Ovary (tissue), 9 donors: ENCODE results near the gene ID3. TPM values are rescaled to one million over a fixed set of nuclear protein-coding genes. Genes with fewer than 3 reads are reported as not detected.

Experiments used
- DNase-seq, 5 donors: peaks; one replicate each; pipeline ENCODE4 v3.0.0-alpha.2; 2019 to 2020
- H3K27ac ChIP-seq, 2 donors: fragments of 200-600 bp; one replicate each; pipeline versions ENCODE4 v1.5.1 to v1.8.0; 2019 to 2022
- H3K27me3 ChIP-seq: fragments of 200-600 bp; one replicate; pipeline ENCODE4 v1.8.0; 2022
- H3K36me3 ChIP-seq: fragments of 200-600 bp; sonication (generic); one replicate; pipeline ENCODE4 v1.5.1; 2019
- H3K4me1 ChIP-seq: one replicate; pipeline ENCODE4 v1.8.1; 2013; ENCODE audit warnings: mild to moderate bottlenecking, moderate library complexity; ENCODE audit not compliant: insufficient read depth
- H3K4me3 ChIP-seq: fragments of 200-600 bp; sonication (generic); one replicate; pipeline ENCODE4 v1.5.1; 2017
- H3K9me3 ChIP-seq, 2 donors: fragments of 200-600 bp in 1 of 2; sonication (generic) in 1 of 2; one replicate each; pipeline versions ENCODE4 v1.5.1 to v1.8.1; 2013 to 2019; ENCODE audit warnings: mild to moderate bottlenecking in 1 of 2, moderate library complexity in 1 of 2
- CTCF ChIP-seq, 3 donors: fragments of 450-650 bp in 2 of 3; fragments of 200-600 bp in 1 of 3; IDR thresholded peaks; one replicate each; pipeline versions ENCODE4 v1.5.1 to v1.8.0; 2016 to 2022; ENCODE audit warnings: antibody characterized with exemption in 3 of 3, mild to moderate bottlenecking in 1 of 3
- EP300 ChIP-seq: sonication (generic); formaldehyde crosslinking; IDR thresholded peaks from one replicate; pipeline ENCODE4 v1.6.1; 2017; ENCODE audit warnings: antibody characterized with exemption
- POLR2A ChIP-seq: fragments of 450-650 bp; IDR thresholded peaks from one replicate; pipeline ENCODE4 v1.6.1; 2017; ENCODE audit warnings: antibody characterized with exemption, mild to moderate bottlenecking, moderate library complexity
- WGBS, 3 donors: extraction: QIAGEN DNeasy Blood & Tissue Kit in 1 of 3; methylation state at CpG; one replicate each; pipeline versions ENCODE4 v1.1.5 to v1.1.7; 2013 to 2017; 5-methylcytosine and 5-hydroxymethylcytosine counted together
- intact Hi-C, 4 donors: fragments of 100-400 bp; cut with DNase I; formaldehyde crosslinking; loops; one replicate each; pipeline versions ENCODE4 v1.11.0 to v1.15.1; 2022 to 2023
- polyA plus RNA-seq, 2 donors: library from polyadenylated mRNA; stranded (reverse); fragments of 200-250 nt in 1 of 2; fragments of 350-450 nt in 1 of 2; fragmentation: Illumina TruSeq in 1 of 2; extraction: RNeasy Lipid Tissue Mini Kit (QIAGEN cat#74804) in 1 of 2; gene quantifications; one replicate each; pipeline ENCODE4 v1.2.3, GENCODE V29; 2013 to 2014
- total RNA-seq, 7 donors: library from RNA; depleted of rRNA in 2 of 7; stranded (reverse); fragments of >200 nt in 2 of 7; fragmentation: NEBNext Ultra II Directional in 3 of 7; extraction: Animal tissue kit (Norgen Biotek cat#: 25700) in 3 of 7; gene quantifications; one replicate each; pipeline versions ENCODE4 v1.1.0 to v1.2.4, GENCODE V29; 2016 to 2023
- donor health status: DM: no; HTN: no; CAD: no; lungs with moderate emphysema.
- donor health status: DM: no; HTN: no; CAD: no.
- donor health status: Bipolar disorder and iron deficiency.
- donor health status: DM: yes; HTN: yes; CAD: no.
- donor health status: DM: no; HTN: no; CAD: no.
- donor health status: DM: yes; HTN: yes; CAD: no.

The ID3 gene
- total and polyA plus RNA-seq, 9 donors, result 37.9 to 274 (median 143) TPM

DNA sequence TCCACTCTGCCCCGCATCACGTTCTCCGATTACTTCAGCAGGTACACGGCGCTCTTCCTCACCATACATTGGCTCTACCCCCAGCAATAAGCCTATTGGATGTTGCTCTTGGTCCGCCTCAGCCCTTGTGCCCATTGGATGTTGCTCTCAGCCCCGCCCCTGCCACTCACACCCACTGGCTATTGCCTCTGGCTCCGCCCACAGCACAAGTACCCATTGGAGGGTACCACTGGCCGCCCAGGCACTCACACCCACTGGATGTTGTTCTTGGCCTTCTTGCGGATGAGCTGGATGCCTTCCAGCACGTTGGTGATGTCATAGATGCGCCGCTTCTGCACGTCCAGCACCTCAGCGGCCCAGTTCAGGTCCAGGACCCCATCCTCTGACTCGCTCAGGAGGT is 37.7 kb downstream of the ID3 start:
- no peaks in the 10 kb centered on the region for H3K36me3 ChIP-seq
- WGBS, 3 donors, result 92 to 94% (median 93%) methylated on average over 16 of the region's 16 CpGs

GRCh38 chr1:23517581-23517980 is 41.7 kb downstream of the ID3 start:
- DNase-seq, result no peak
- H3K4me1 ChIP-seq, result no peaks in the 10 kb centered on the region
- TF ChIP-seq CTCF (IDR thresholded peaks at IDR 0.05) (no peak), EP300 (no peak), POLR2A (no peak)
- 94 to 95% (median 95%) methylated on average over 9 of the region's 9 CpGs for WGBS, 3 donors
- no peak overlapping the region for H3K4me3 ChIP-seq
- intact Hi-C loops, result no loop called here
- no peak overlapping the region for H3K27ac ChIP-seq
- H3K9me3 ChIP-seq, result no peaks in the 10 kb centered on the region
- H3K27me3 ChIP-seq, result no peaks in the 10 kb centered on the region
- no peaks in the 10 kb centered on the region for H3K36me3 ChIP-seq

More for the DNA sequence above, 37.7 kb downstream of the ID3 start:
- Histone ChIP-seq H3K4me1 (no peaks in the 10 kb centered on the region), H3K27ac (no peak overlapping the region), H3K27me3 (no peaks in the 10 kb centered on the region), H3K9me3 (no peaks in the 10 kb centered on the region), H3K4me3 (no peak overlapping the region)
- no peak for TF ChIP-seq EP300
- TF ChIP-seq CTCF (IDR thresholded peaks at IDR 0.05), result no peak
- TF ChIP-seq POLR2A, result no peak
- intact Hi-C loops, result no loop called here
- no peak for DNase-seq

DNA sequence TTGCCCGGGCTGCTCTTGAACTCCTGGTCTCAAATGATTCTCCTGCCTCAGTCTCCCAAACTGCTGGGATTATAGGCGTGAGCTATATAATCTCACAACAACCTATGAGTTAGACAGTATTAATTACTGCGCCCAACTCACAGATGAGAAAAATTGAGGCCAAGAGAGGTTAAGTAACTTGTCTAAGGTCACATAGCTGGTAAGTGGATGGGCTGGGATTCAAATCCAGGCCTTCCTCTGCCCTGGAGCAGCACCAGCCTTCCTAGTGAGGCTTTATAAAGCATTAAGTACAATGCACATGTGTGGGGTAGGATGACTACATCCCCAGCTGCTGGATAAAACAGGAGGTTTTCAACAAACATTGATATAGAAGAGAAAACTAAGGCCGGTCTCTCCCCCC is 43.4 kb downstream of the ID3 start:
- TF ChIP-seq CTCF (IDR thresholded peaks at IDR 0.05), result no peak
- TF ChIP-seq POLR2A, result no peak
- no peak for TF ChIP-seq EP300
- 93 to 95% (median 95%) methylated on average over 4 of the region's 4 CpGs for WGBS, 3 donors
- H3K4me3 ChIP-seq, result no peak overlapping the region
- no peaks in the 10 kb centered on the region for H3K9me3 ChIP-seq
- DNase-seq, result no peak
- H3K27me3 ChIP-seq, result no peaks in the 10 kb centered on the region
- no peak overlapping the region for H3K27ac ChIP-seq
- intact Hi-C loops, result no loop called here
- no peaks in the 10 kb centered on the region for H3K4me1 ChIP-seq
- no peaks in the 10 kb centered on the region for H3K36me3 ChIP-seq

DNA sequence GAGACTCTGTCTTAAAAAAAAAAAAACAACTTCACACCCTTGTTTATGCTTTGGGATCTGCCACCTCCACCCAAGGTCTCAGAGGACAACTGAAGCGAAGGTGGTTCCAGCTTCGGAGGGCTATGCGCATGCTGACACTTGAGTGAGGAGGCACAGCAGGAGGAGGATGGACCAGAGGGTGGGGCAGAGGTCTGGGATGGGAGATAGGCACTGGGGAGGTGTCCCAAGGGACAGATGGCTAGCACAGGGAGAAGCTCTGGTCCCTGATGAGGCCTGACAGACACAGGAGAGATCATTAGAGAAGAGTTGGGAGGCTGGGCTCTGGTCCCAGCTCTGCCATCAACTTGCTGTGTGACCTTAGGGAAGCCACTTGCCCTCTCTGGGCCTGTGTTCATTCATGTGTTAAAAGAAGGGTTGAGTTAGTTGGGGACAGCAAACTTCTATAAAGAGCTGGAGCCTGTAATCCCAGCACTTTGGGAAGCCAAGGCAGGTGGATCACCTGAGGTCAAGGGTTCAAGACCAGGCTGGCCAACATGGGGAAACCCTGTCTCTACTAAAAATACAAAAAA is 45.1 kb downstream of the ID3 start:
- no peaks in the 10 kb centered on the region for H3K27me3 ChIP-seq
- H3K27ac ChIP-seq, result no peak overlapping the region
- no peaks in the 10 kb centered on the region for H3K9me3 ChIP-seq
- intact Hi-C loops, result no loop called here
- WGBS, 3 donors, result 91 to 96% (median 94%) methylated on average over 3 of the region's 3 CpGs
- no peaks in the 10 kb centered on the region for H3K36me3 ChIP-seq
- no peak overlapping the region for H3K4me3 ChIP-seq
- DNase-seq, result no peak
- H3K4me1 ChIP-seq, result no peaks in the 10 kb centered on the region
- TF ChIP-seq EP300 (no peak), POLR2A (no peak), CTCF (IDR thresholded peaks at IDR 0.05) (no peak)
